Lower leg skin (tissue), 3 donors: ENCODE data around the gene GABBR2.

Source experiments
- POLR2A ChIP-seq, 2 donors: fragments of 450-650 bp; IDR thresholded peaks; one replicate each; pipeline ENCODE4 v1.6.1; 2016 to 2017; ENCODE audit warnings: antibody characterized with exemption in 2 of 2, mild to moderate bottlenecking in 1 of 2, moderate library complexity in 1 of 2
- TF ChIP-seq, protein P1 (sequence below), 3 donors: fragments of 450-650 bp; IDR thresholded peaks; one replicate each; pipeline ENCODE4 v1.5.1; 2016; ENCODE audit warnings: antibody characterized with exemption in 3 of 3, mild to moderate bottlenecking in 3 of 3, moderate library complexity in 2 of 3

DNA sequence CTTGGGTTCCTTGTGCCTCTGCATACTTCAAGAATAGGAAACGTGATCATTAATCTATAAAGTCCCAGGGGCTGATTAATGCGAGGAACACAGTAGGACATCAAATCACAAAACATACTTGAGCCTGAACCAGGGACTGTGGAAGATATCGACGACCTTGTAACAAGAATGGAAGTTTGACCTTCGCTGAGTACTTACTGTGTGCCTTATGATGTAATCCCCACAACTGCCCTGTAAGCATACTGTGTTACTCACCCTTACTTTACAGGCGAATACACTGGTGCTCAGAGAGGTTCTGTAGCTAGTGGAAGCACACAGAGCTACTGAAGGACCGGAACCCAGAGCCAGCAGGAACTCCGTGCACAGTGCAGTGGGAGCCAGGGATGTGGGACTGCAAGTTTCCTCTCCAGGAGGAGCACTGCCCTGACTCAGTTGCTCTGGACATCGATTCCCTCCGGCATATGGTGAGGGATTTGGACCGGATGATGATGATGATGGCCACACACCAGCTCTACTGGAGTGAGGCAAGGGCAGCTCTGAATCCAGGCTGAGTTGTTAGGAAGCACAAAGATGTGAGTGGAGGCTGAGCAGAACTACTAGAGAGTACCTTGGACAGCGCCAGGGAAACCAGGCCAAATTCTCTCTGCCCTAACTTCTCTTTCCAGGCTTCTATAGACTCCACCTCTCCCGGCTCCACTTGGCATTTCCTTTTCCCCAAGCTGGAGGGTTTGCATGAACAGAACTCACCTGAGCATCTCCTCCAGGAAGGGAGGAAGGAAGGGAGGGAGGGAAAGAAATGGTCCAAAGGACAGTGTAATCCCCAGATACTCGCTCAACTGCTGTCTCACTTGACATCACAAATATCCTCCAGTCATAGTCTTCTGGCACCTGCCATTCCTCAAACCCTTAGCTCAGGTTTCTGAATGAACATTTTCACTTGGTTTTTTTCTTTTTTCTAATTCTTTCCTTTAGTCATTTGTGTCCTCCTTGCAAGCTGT is 1.5 kb upstream of the GABBR2 start:
- TF ChIP-seq, protein P1, sequence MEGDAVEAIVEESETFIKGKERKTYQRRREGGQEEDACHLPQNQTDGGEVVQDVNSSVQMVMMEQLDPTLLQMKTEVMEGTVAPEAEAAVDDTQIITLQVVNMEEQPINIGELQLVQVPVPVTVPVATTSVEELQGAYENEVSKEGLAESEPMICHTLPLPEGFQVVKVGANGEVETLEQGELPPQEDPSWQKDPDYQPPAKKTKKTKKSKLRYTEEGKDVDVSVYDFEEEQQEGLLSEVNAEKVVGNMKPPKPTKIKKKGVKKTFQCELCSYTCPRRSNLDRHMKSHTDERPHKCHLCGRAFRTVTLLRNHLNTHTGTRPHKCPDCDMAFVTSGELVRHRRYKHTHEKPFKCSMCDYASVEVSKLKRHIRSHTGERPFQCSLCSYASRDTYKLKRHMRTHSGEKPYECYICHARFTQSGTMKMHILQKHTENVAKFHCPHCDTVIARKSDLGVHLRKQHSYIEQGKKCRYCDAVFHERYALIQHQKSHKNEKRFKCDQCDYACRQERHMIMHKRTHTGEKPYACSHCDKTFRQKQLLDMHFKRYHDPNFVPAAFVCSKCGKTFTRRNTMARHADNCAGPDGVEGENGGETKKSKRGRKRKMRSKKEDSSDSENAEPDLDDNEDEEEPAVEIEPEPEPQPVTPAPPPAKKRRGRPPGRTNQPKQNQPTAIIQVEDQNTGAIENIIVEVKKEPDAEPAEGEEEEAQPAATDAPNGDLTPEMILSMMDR (IDR thresholded peaks at IDR 0.05), result no peak
- TF ChIP-seq POLR2A (IDR thresholded peaks at IDR 0.05), result no peak
